ENCODE data around the gene RAB14. TPM values are rescaled to one million over a fixed set of nuclear protein-coding genes. Genes with fewer than 3 reads are reported as not detected.
"Not testable (repeated sequence)": the region's sequence is repeated elsewhere in the genome, so short reads cannot be mapped to it uniquely, and the experiment has no call there.

Gene RAB14
- polyA plus RNA-seq, 1 of the 3 experiments (the other 2 are of a cell fraction), result 17.4 TPM

- CTCF ChIA-PET, result interaction anchor here (1.0 to 1.3 kb wide), 2 partner anchors 25 to 36 kb away, joined by 3 read pairs; no protein-coding TSS in a partner anchor
- Histone ChIP-seq H3K4me2 (no peak overlapping the region), H3K9me2 (no peaks in the 10 kb centered on the region), H3F3A (replicated peaks; ENCODE audit: insufficient read depth) (no peaks in the 10 kb centered on the region), H3K9ac (no peak overlapping the region), H3K9me3 (no peaks in the 10 kb centered on the region), H3K79me2 (ENCODE audit: insufficient read depth) (peaks cover 5% of the 10 kb centered on the region; the same call in 1 of the 2 replicates), H3K27ac (ENCODE audit: low read depth in 2 of 2, low read length in 1 of 2) (no peak overlapping the region), H3K27me3 (ENCODE audit: insufficient read depth) (no peaks in the 10 kb centered on the region), H3K4me3 (ENCODE audit: low read depth in 2 of 2, low read length in 1 of 2) (no peak overlapping the region), H4K20me1 (ENCODE audit: insufficient read depth) (no peaks in the 10 kb centered on the region), H2AFZ (ENCODE audit: low read depth) (no peak overlapping the region), H3K36me3 (replicated peaks in 1 of 2; ENCODE audit: control insufficient read depth in 1 of 2, insufficient read depth in 2 of 2, low read length in 1 of 2) (peaks cover under 1 to 11% of the 10 kb centered on the region in 2 experiments), H3K4me1 (ENCODE audit: control insufficient read depth in 1 of 2, insufficient read depth in 2 of 2, low read depth in 1 of 2, low read length in 1 of 2) (no peaks in the 10 kb centered on the region)
- no peak for TF ChIP-seq USF1 (IDR thresholded peaks at IDR 0.05; ENCODE audit: borderline replicate concordance, low read depth)
- no peak for TF ChIP-seq FOXJ3 (CRISPR knock-in tag; IDR thresholded peaks at IDR 0.05)
- no peak for TF ChIP-seq YY1 (IDR thresholded peaks at IDR 0.05; ENCODE audit: low read depth)
- TF ChIP-seq FOSL2 (IDR thresholded peaks at IDR 0.05; ENCODE audit: borderline replicate concordance, low read depth), result no peak
- TF ChIP-seq EZH2phosphoT487 (IDR thresholded peaks at IDR 0.05; ENCODE audit: borderline replicate concordance, low read depth), result no peak
- WGBS (ENCODE audit: low lambda C conversion rate), result 93% methylated on average over 16 of the region's 19 CpGs
- POLR2A ChIA-PET, result no interaction called here
- no peak for DNase-seq
Measured at GRCh38 chr9:121133104-121133816, 68.4 kb downstream of the RAB14 start.

GRCh38 chr9:121129384-121129783, 72.3 kb downstream of the RAB14 start:
- POLR2A ChIA-PET, result not testable (repeated sequence)
- 93% methylated on average over 3 of the region's 3 CpGs for WGBS (ENCODE audit: low lambda C conversion rate)

More at GRCh38 chr9:121129384-121129783, 72.3 kb downstream of the RAB14 start:
- H3K9me3 ChIP-seq; DNase-seq; H4K20me1 ChIP-seq (ENCODE audit: insufficient read depth); H3K4me1 ChIP-seq (ENCODE audit: control insufficient read depth in 1 of 2, insufficient read depth in 2 of 2, low read depth in 1 of 2, low read length in 1 of 2); H3K4me3 ChIP-seq (ENCODE audit: low read depth in 2 of 2, low read length in 1 of 2); H3K27me3 ChIP-seq (ENCODE audit: insufficient read depth); CTCF ChIA-PET; H3K9me2 ChIP-seq; H2AFZ ChIP-seq (ENCODE audit: low read depth); H3F3A ChIP-seq (replicated peaks; ENCODE audit: insufficient read depth); H3K27ac ChIP-seq (ENCODE audit: low read depth in 2 of 2, low read length in 1 of 2); H3K4me2 ChIP-seq; H3K9ac ChIP-seq: not testable (repeated sequence)
- Histone ChIP-seq H3K36me3 (replicated peaks in 1 of 2; ENCODE audit: control insufficient read depth in 1 of 2, insufficient read depth in 2 of 2, low read length in 1 of 2) (peaks cover 10% of the 10 kb centered on the region in 2 experiments), H3K79me2 (ENCODE audit: insufficient read depth) (peaks cover 23% of the 10 kb centered on the region)

Small RNA genes within 50 kb of the gene (small RNA-seq; reads per million reads assigned to genes)
- 0 reads per million in 7 experiments for gene RN7SL181P

Other genes starting within 250 kb of the RAB14 start
- 1.8 and 2.7 TPM in 2 replicates for gene C5, start 151.6 kb downstream of the RAB14 start, polyA plus RNA-seq (2012; rRNA removed)
- gene CNTRL, start 126.9 kb downstream of the RAB14 start, polyA plus RNA-seq (2012; rRNA removed), result 3.6 and 4.1 TPM in 2 replicates
- 168 and 172 TPM in 2 replicates for gene GSN, start 66.3 kb upstream of the RAB14 start, polyA plus RNA-seq (2012; rRNA removed)
- gene STOM, start 168.4 kb upstream of the RAB14 start, polyA plus RNA-seq (2012; rRNA removed), result 40.5 and 49.7 TPM in 2 replicates

Data from SK-N-SH (cell line).